Stimulated activated CD8-positive, alpha-beta memory T cell treated with anti-CD3 and anti-CD28 coated beads, Interleukin-15, amount 100 ng/mL, for 4 hours (primary cell): ENCODE measurements around the gene TMEM132C.
"Not testable (repeated sequence)": the region's sequence is repeated elsewhere in the genome, so short reads cannot be mapped to it uniquely, and the experiment has no call there.

Source experiments
- DNase-seq, 2 donors: peaks; one replicate each; pipeline ENCODE4 v3.0.0-alpha.2; 2020; ENCODE audit warnings: low read depth in 2 of 2

Gene TMEM132C

GRCh38 chr12:128267131-128267622 lies at the start of gene TMEM132C:
TMEM132C (plus strand) TSS chr12:128267170; CDS start chr12:128267403, 233 bp downstream.
- DNase-seq, result no peak

GRCh38 chr12:128224226-128224625 lies 42.7 kb upstream of the TMEM132C start:
- no peak for DNase-seq

- DNase-seq, result no peak
Observed at GRCh38 chr12:128228581-128228980, 38.4 kb upstream of the TMEM132C start.

GRCh38 chr12:128235635-128236417 lies 31.1 kb upstream of the TMEM132C start:
- DNase-seq, result no peak

- DNase-seq, result no peak
Observed at GRCh38 chr12:128236525-128236924, 30.4 kb upstream of the TMEM132C start.

- no peak for DNase-seq
Observed at GRCh38 chr12:128240745-128241144, 26.2 kb upstream of the TMEM132C start.

- no peak for DNase-seq
Observed at GRCh38 chr12:128245121-128245520, 21.8 kb upstream of the TMEM132C start.

GRCh38 chr12:128245905-128246304 lies 21.1 kb upstream of the TMEM132C start:
- no peak for DNase-seq

- no peak for DNase-seq
Observed at GRCh38 chr12:128250096-128250495, 16.9 kb upstream of the TMEM132C start.

- not testable (repeated sequence) for DNase-seq
Observed at GRCh38 chr12:128253829-128254228, 13.1 kb upstream of the TMEM132C start.

GRCh38 chr12:128258866-128259555 lies 8.0 kb upstream of the TMEM132C start:
- no peak for DNase-seq

GRCh38 chr12:128259556-128260070 lies 7.4 kb upstream of the TMEM132C start:
- no peak for DNase-seq

GRCh38 chr12:128261757-128262156 lies 5.2 kb upstream of the TMEM132C start:
- DNase-seq, result no peak

- DNase-seq, result no peak
Observed at GRCh38 chr12:128265566-128265965, 1.4 kb upstream of the TMEM132C start.

GRCh38 chr12:128266086-128266485 lies 884 bp upstream of the TMEM132C start:
- DNase-seq, result no peak

- DNase-seq, result no peak
Observed at GRCh38 chr12:128266541-128267130, 334 bp upstream of the TMEM132C start.

GRCh38 chr12:128267651-128268378 lies 845 bp downstream of the TMEM132C start:
- DNase-seq, result no peak

- DNase-seq, result no peak
Observed at GRCh38 chr12:128268379-128268995, 1.5 kb downstream of the TMEM132C start.

GRCh38 chr12:128269181-128269591 lies 2.2 kb downstream of the TMEM132C start:
- DNase-seq, result no peak

- DNase-seq, result no peak
Observed at GRCh38 chr12:128276471-128276870, 9.5 kb downstream of the TMEM132C start.

GRCh38 chr12:128286970-128287369 lies 20.0 kb downstream of the TMEM132C start:
- DNase-seq, result no peak
